H1 (cell line): ENCODE results near the gene EHBP1. TPM values are rescaled to one million over a fixed set of nuclear protein-coding genes. Genes with fewer than 3 reads are reported as not detected.

Experiments used
- CTCF ChIA-PET: fragments of 300-600 bp; sonication (Branson Sonifier 250); formaldehyde crosslinking; loops from one replicate; lab custom pipeline; 2021; ENCODE audit not compliant: partially characterized antibody; lab: Charles Lee
- POLR2A ChIA-PET: fragments of 300-600 bp; sonication (Branson Sonifier 250); formaldehyde crosslinking; loops from one replicate; lab custom pipeline; 2021; ENCODE audit warnings: inconsistent platforms; ENCODE audit not compliant: partially characterized antibody; lab: Charles Lee
- DNase-seq, 2 experiments: peaks; one replicate each; pipeline versions ENCODE4 v3.0.0 to v3.0.0-alpha.2; 2010 to 2022; ENCODE audit warnings: low spot score in 2 of 2, low read depth in 1 of 2, mixed read lengths in 1 of 2
- FAIRE-seq: peaks from 2 replicates; lab custom pipeline; 2011; peaks lifted over from hg19 to GRCh38; lab: Jason Lieb, UNC
- H2AFZ ChIP-seq: 2 replicates; pipeline ENCODE4 v1.8.1; 2012; ENCODE audit warnings: low read length, inconsistent platforms
- H2AK5ac ChIP-seq: 2 replicates; pipeline ENCODE4 v1.6.1; 2013; ENCODE audit warnings: low read depth, low read length
- H2BK120ac ChIP-seq: replicated peaks from 2 replicates; pipeline ENCODE3; 2013; ENCODE audit warnings: low read depth, low read length, inconsistent platforms
- H2BK12ac ChIP-seq: 2 replicates; pipeline ENCODE4 v1.6.1; 2013; ENCODE audit warnings: low read depth, low read length
- H2BK15ac ChIP-seq: 2 replicates; pipeline ENCODE4 v1.6.1; 2013; ENCODE audit warnings: low read length
- H2BK20ac ChIP-seq: 2 replicates; pipeline ENCODE4 v1.6.1; 2013; ENCODE audit warnings: low read length
- H2BK5ac ChIP-seq: 2 replicates; pipeline ENCODE4 v1.6.1; 2013; ENCODE audit warnings: low read depth, low read length
- H3K14ac ChIP-seq: 2 replicates; pipeline ENCODE4 v1.6.1; 2013; ENCODE audit warnings: inconsistent platforms; ENCODE audit not compliant: insufficient read length
- H3K18ac ChIP-seq: 2 replicates; pipeline ENCODE4 v1.6.1; 2013; ENCODE audit warnings: low read length; ENCODE audit errors: extremely low read depth
- H3K23ac ChIP-seq: 2 replicates; pipeline ENCODE4 v1.6.1; 2013; ENCODE audit warnings: inconsistent platforms; ENCODE audit not compliant: insufficient read length
- H3K23me2 ChIP-seq: 2 replicates; pipeline ENCODE4 v1.6.1; 2013; ENCODE audit warnings: low read depth, low read length
- H3K27ac ChIP-seq: 2 replicates; pipeline ENCODE4 v1.6.1; 2011; ENCODE audit warnings: low read depth, low read length, inconsistent platforms
- H3K27me3 ChIP-seq, 4 experiments: replicated peaks in 1 of 4; 1 replicate in 1 of 4; 2 replicates in 3 of 4; pipeline versions ENCODE4 v1.6.1 to v1.8.1; 2011 to 2013; ENCODE audit warnings: low read length in 3 of 4, mild to moderate bottlenecking in 3 of 4, inconsistent platforms in 2 of 4, mixed read lengths in 2 of 4, moderate library complexity in 1 of 4; ENCODE audit not compliant: control insufficient read depth in 3 of 4, insufficient read depth in 3 of 4; ENCODE audit errors: extremely low read depth in 1 of 4
- H3K36me3 ChIP-seq, 4 experiments: 2 replicates each; pipeline versions ENCODE4 v1.6.1 to v1.8.1; 2011 to 2013; ENCODE audit warnings: mild to moderate bottlenecking in 4 of 4, low read length in 3 of 4, moderate library complexity in 2 of 4, control low read depth in 1 of 4, inconsistent platforms in 1 of 4; ENCODE audit not compliant: insufficient read depth in 4 of 4, control insufficient read depth in 2 of 4
- H3K4ac ChIP-seq: replicated peaks from 2 replicates; pipeline ENCODE3; 2013; ENCODE audit warnings: low read length, low read depth, mixed read lengths, inconsistent platforms; ENCODE audit not compliant: insufficient read length
- H3K4me1 ChIP-seq, 4 experiments: replicated peaks in 1 of 4; 1 replicate in 1 of 4; 2 replicates in 3 of 4; pipeline versions ENCODE4 v1.6.1 to v1.8.1; 2011 to 2013; ENCODE audit warnings: low read length in 3 of 4, inconsistent platforms in 2 of 4, mixed read lengths in 1 of 4; ENCODE audit not compliant: insufficient read depth in 4 of 4, control insufficient read depth in 3 of 4
- H3K4me2 ChIP-seq, 2 experiments: 2 replicates each; pipeline versions ENCODE4 v1.6.1 to v1.8.1; 2011 to 2013; ENCODE audit warnings: low read depth in 2 of 2, low read length in 2 of 2, control low read depth in 1 of 2, inconsistent platforms in 1 of 2, mild to moderate bottlenecking in 1 of 2; ENCODE audit not compliant: insufficient read depth in 1 of 2
- H3K4me3 ChIP-seq, 4 experiments: fragments of 200-600, 300-600 bp in 1 of 4; sonication (generic), shearing (Covaris generic), sonication (Bioruptor Twin) in 1 of 4; 2 replicates each; pipeline versions ENCODE4 v1.5.1 to v1.8.1; 2011 to 2016; ENCODE audit warnings: low read length in 4 of 4, low read depth in 3 of 4, control low read depth in 2 of 4, inconsistent platforms in 2 of 4, mild to moderate bottlenecking in 2 of 4, mixed read lengths in 1 of 4, moderate library complexity in 1 of 4; ENCODE audit not compliant: insufficient read depth in 2 of 4; ENCODE audit errors: extremely low read depth in 1 of 4
- H3K56ac ChIP-seq: replicated peaks from 2 replicates; pipeline ENCODE3; 2013; ENCODE audit warnings: low read depth, mild to moderate bottlenecking, mixed read lengths, low read length, inconsistent platforms; ENCODE audit not compliant: insufficient read length
- H3K79me1 ChIP-seq: 2 replicates; pipeline ENCODE4 v1.6.1; 2013; ENCODE audit warnings: low read depth, low read length, control low read depth
- H3K79me2 ChIP-seq, 2 experiments: 2 replicates each; pipeline versions ENCODE4 v1.6.1 to v1.8.1; 2012 to 2013; ENCODE audit warnings: low read length in 2 of 2, mild to moderate bottlenecking in 2 of 2, inconsistent platforms in 1 of 2; ENCODE audit not compliant: insufficient read depth in 2 of 2, control insufficient read depth in 1 of 2
- H3K9ac ChIP-seq, 4 experiments: replicated peaks in 1 of 4; 1 replicate in 1 of 4; 2 replicates in 3 of 4; pipeline versions ENCODE4 v1.6.1 to v1.8.1; 2011 to 2013; ENCODE audit warnings: low read depth in 3 of 4, low read length in 3 of 4, control low read depth in 2 of 4, mild to moderate bottlenecking in 2 of 4, moderate library complexity in 2 of 4, inconsistent platforms in 1 of 4; ENCODE audit errors: extremely low read depth in 1 of 4
- H3K9me3 ChIP-seq, 2 experiments: 2 replicates each; pipeline versions ENCODE4 v1.6.1 to v1.8.1; 2012 to 2013; ENCODE audit warnings: mild to moderate bottlenecking in 2 of 2, moderate library complexity in 2 of 2, control low read depth in 1 of 2, inconsistent platforms in 1 of 2, low read depth in 1 of 2, low read length in 1 of 2, mixed read lengths in 1 of 2; ENCODE audit not compliant: insufficient read depth in 2 of 2
- H4K20me1 ChIP-seq, 2 experiments: replicated peaks in 1 of 2; 2 replicates each; pipeline versions ENCODE3 to v1.8.1; 2011 to 2013; ENCODE audit warnings: inconsistent platforms in 2 of 2, low read length in 2 of 2, mild to moderate bottlenecking in 1 of 2; ENCODE audit not compliant: insufficient read depth in 2 of 2, control insufficient read depth in 1 of 2
- H4K5ac ChIP-seq: 2 replicates; pipeline ENCODE4 v1.6.1; 2013; ENCODE audit warnings: low read length, low read depth, mixed read lengths, inconsistent platforms; ENCODE audit not compliant: insufficient read length
- H4K8ac ChIP-seq: 2 replicates; pipeline ENCODE4 v1.8.0; 2013; ENCODE audit warnings: mild to moderate bottlenecking, moderate library complexity, low read length, inconsistent platforms; ENCODE audit not compliant: insufficient read depth; ENCODE audit errors: extremely low read depth
- H4K91ac ChIP-seq: replicated peaks from 2 replicates; pipeline ENCODE3; 2013; ENCODE audit warnings: low read length, mixed read lengths, inconsistent platforms; ENCODE audit not compliant: insufficient read length
- BACH1 ChIP-seq: IDR thresholded peaks from 2 replicates; pipeline ENCODE4 v1.6.1; 2012; ENCODE audit warnings: low read length, improper control_type of control experiment
- CBX5 ChIP-seq: fragments of 300-800, 300-1000 bp; sonication (generic); IDR thresholded peaks from 2 replicates; pipeline ENCODE4 v1.7.1; 2016; ENCODE audit warnings: antibody characterized with exemption, low read length, low read depth
- CBX8 ChIP-seq: fragments of 300-800, 300-1000 bp; sonication (generic); IDR thresholded peaks from 2 replicates; pipeline ENCODE4 v1.7.1; 2016; ENCODE audit warnings: low read depth, low read length, borderline replicate concordance
- JUN ChIP-seq: IDR thresholded peaks from 2 replicates; pipeline ENCODE4 v1.6.1; 2011; ENCODE audit warnings: low read depth, mild to moderate bottlenecking, improper control_type of control experiment, low read length
- KDM4A ChIP-seq: IDR thresholded peaks from one replicate; pipeline ENCODE4 v1.7.1; 2012; ENCODE audit warnings: low read depth, mild to moderate bottlenecking, moderate library complexity, low read length, inconsistent platforms; ENCODE audit not compliant: severe bottlenecking
- NANOG ChIP-seq: IDR thresholded peaks from 2 replicates; pipeline ENCODE4 v1.6.1; 2011; ENCODE audit warnings: low read length, low read depth, mild to moderate bottlenecking, inconsistent platforms; ENCODE audit not compliant: insufficient read depth, poor library complexity, severe bottlenecking
- NRF1 ChIP-seq: IDR thresholded peaks from 2 replicates; pipeline ENCODE4 v1.6.1; 2011; ENCODE audit warnings: mild to moderate bottlenecking, low read depth, low read length, improper control_type of control experiment
- POLR2A ChIP-seq, 2 experiments: IDR thresholded peaks; 1 replicate in 1 of 2; 2 replicates in 1 of 2; pipeline ENCODE4 v1.6.1; 2011; ENCODE audit warnings: low read depth in 2 of 2, low read length in 2 of 2, mild to moderate bottlenecking in 2 of 2; ENCODE audit errors: control extremely low read depth in 1 of 2
- POU5F1 ChIP-seq: IDR thresholded peaks from 2 replicates; pipeline ENCODE4 v1.6.1; 2011; ENCODE audit warnings: low read depth, mild to moderate bottlenecking, low read length, moderate library complexity
- SAP30 ChIP-seq: fragments of 300-600 bp; sonication (generic); IDR thresholded peaks from 2 replicates; pipeline ENCODE4 v1.7.1; 2012; ENCODE audit warnings: low read length, moderate library complexity, mild to moderate bottlenecking, inconsistent platforms; ENCODE audit not compliant: insufficient read depth, insufficient replicate concordance
- SIN3A ChIP-seq, 2 experiments: IDR thresholded peaks in 1 of 2; conservative IDR thresholded peaks in 1 of 2; 2 replicates each; pipeline ENCODE4 v1.6.1; 2011 to 2012; ENCODE audit warnings: low read length in 2 of 2, improper control_type of control experiment in 1 of 2, low read depth in 1 of 2, mild to moderate bottlenecking in 1 of 2
- polyA plus RNA-seq, 7 experiments: library from polyadenylated mRNA; depleted of rRNA in 3 of 7; stranded (reverse) in 5 of 7; unstranded in 2 of 7; fragments of >200 nt in 5 of 7; fragments of 200-250 nt in 2 of 7; gene quantifications; 1 replicate in 5 of 7; 2 replicates in 1 of 7; 4 replicates in 1 of 7; pipeline versions ENCODE4 v1.2.1 to v1.2.3, GENCODE V29; 2011 to 2013; ENCODE audit warnings: missing spikeins in 2 of 7, mixed read lengths in 2 of 7
- total RNA-seq: library from RNA; stranded (reverse); fragmentation: NEBNext Ultra II Directional; extraction: Animal tissue kit (Norgen Biotek cat#: 25700); gene quantifications from 2 replicates; pipeline ENCODE4 v1.2.1, GENCODE V29; 2021
- TF ChIP-seq, protein P1 (sequence below): IDR thresholded peaks from 2 replicates; pipeline ENCODE4 v1.6.1; 2012; ENCODE audit warnings: low read length, inconsistent platforms

Gene EHBP1
- total and polyA plus RNA-seq, 2 of the 8 experiments (the other 6 are each of a cell fraction or from before 2014, with no cell fraction given), result 12.0 to 64.1 TPM

GRCh38 chr2:62972601-62973000 lies 267.1 kb downstream of the EHBP1 start:
- H2AK5ac ChIP-seq, result no peak overlapping the region
- no peak overlapping the region for H3K23ac ChIP-seq
- no peak overlapping the region for H4K5ac ChIP-seq
- no peaks in the 10 kb centered on the region for H3K9me3 ChIP-seq
- H3K4ac ChIP-seq, result no peak overlapping the region
- no peak for FAIRE-seq
- H4K91ac ChIP-seq, result no peak overlapping the region
- no peak overlapping the region for H3K56ac ChIP-seq
- no peaks in the 10 kb centered on the region for H3K79me2 ChIP-seq
- no peaks in the 10 kb centered on the region for H3K27me3 ChIP-seq
- no peak overlapping the region for H4K8ac ChIP-seq
- no peak overlapping the region for H3K14ac ChIP-seq
- CTCF ChIA-PET, result interaction anchor here (1.2 to 1.6 kb wide), 2 partner anchors 9 to 11 kb away, joined by 3 read pairs; no protein-coding TSS in a partner anchor
- H3K9ac ChIP-seq, result no peak overlapping the region
- H3K79me1 ChIP-seq, result no peaks in the 10 kb centered on the region
- no peak overlapping the region for H3K4me3 ChIP-seq
- H2AFZ ChIP-seq, result no peak overlapping the region
- no peak overlapping the region for H2BK120ac ChIP-seq
- H4K20me1 ChIP-seq, result no peaks in the 10 kb centered on the region
- POLR2A ChIA-PET, result no interaction called here
- H2BK5ac ChIP-seq, result no peak overlapping the region
- TF ChIP-seq, protein P1, sequence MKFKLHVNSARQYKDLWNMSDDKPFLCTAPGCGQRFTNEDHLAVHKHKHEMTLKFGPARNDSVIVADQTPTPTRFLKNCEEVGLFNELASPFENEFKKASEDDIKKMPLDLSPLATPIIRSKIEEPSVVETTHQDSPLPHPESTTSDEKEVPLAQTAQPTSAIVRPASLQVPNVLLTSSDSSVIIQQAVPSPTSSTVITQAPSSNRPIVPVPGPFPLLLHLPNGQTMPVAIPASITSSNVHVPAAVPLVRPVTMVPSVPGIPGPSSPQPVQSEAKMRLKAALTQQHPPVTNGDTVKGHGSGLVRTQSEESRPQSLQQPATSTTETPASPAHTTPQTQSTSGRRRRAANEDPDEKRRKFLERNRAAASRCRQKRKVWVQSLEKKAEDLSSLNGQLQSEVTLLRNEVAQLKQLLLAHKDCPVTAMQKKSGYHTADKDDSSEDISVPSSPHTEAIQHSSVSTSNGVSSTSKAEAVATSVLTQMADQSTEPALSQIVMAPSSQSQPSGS, result no peak
- no peak for TF ChIP-seq POLR2A (IDR thresholded peaks at IDR 0.05; ENCODE audit: control extremely low read depth in 1 of 2, low read depth in 2 of 2, low read length in 2 of 2)
- TF ChIP-seq NRF1, result no peak
- TF ChIP-seq CBX8, result no peak
- no peak for TF ChIP-seq CBX5
- TF ChIP-seq SIN3A (conservative IDR thresholded peaks at IDR 0.05 in 1 of 2, IDR thresholded peaks at IDR 0.05 in 1 of 2; ENCODE audit: low read depth in 1 of 2, low read length in 2 of 2), result no peak
- no peak for TF ChIP-seq JUN
- TF ChIP-seq KDM4A, result no peak
- no peak for TF ChIP-seq BACH1
- TF ChIP-seq NANOG, result no peak
- no peak for TF ChIP-seq SAP30
- no peak for TF ChIP-seq POU5F1
- TF ChIP-seq, all 59 proteins: peak for 0
- no peak overlapping the region for H3K27ac ChIP-seq
- no peaks in the 10 kb centered on the region; the same call in 1 of the 2 replicates for H3K23me2 ChIP-seq
- no peak overlapping the region for H2BK15ac ChIP-seq
- peaks cover 0 to 3% (median 0%) of the 10 kb centered on the region in 4 experiments; a peak in 1 of 7 replicates for H3K4me1 ChIP-seq
- no peak overlapping the region for H2BK12ac ChIP-seq
- H3K4me2 ChIP-seq, result no peak overlapping the region
- H2BK20ac ChIP-seq, result no peak overlapping the region
- no peak for DNase-seq
- H3K18ac ChIP-seq, result no peak overlapping the region
- H3K36me3 ChIP-seq, result no peaks in the 10 kb centered on the region
